GM06990 (cell line): Measurements from ENCODE around the gene AK9.
"Not testable (repeated sequence)": the region's sequence is repeated elsewhere in the genome, so short reads cannot be mapped to it uniquely, and the experiment has no call there.

Experiments
- DNase-seq: peaks from one replicate; pipeline ENCODE4 v3.0.0-alpha.2; 2011; ENCODE audit not compliant: insufficient read length; ENCODE audit errors: extremely low read depth
- H3K27me3 ChIP-seq: replicated peaks from 2 replicates; pipeline ENCODE4 v1.6.0; 2011; ENCODE audit warnings: low read length; ENCODE audit not compliant: control insufficient read depth, insufficient read depth
- H3K36me3 ChIP-seq: 2 replicates; pipeline ENCODE4 v1.5.1; 2011; ENCODE audit warnings: low read length; ENCODE audit not compliant: control insufficient read depth, insufficient read depth
- H3K4me3 ChIP-seq: replicated peaks from 2 replicates; pipeline ENCODE4 v1.5.1; 2011; ENCODE audit warnings: low read depth, mild to moderate bottlenecking, control low read depth, low read length
- CTCF ChIP-seq: IDR thresholded peaks from 2 replicates; pipeline ENCODE4 v1.5.1; 2011; ENCODE audit warnings: low read length, control low read depth, mild to moderate bottlenecking, inconsistent platforms; ENCODE audit not compliant: insufficient read depth, poor library complexity, severe bottlenecking

AK9 gene

GRCh38 chr6:109736273-109737025 is 45.4 kb upstream of the AK9 start:
- no peaks in the 10 kb centered on the region for H3K27me3 ChIP-seq
- H3K4me3 ChIP-seq = no peak overlapping the region
- H3K36me3 ChIP-seq = no peaks in the 10 kb centered on the region; the same call in 1 of the 2 replicates
- no peak for DNase-seq
- no peak for TF ChIP-seq CTCF

GRCh38 chr6:109725250-109725649 is 34.2 kb upstream of the AK9 start:
- not testable (repeated sequence) for H3K36me3 ChIP-seq, H3K4me3 ChIP-seq, DNase-seq, H3K27me3 ChIP-seq

- H3K36me3 ChIP-seq = no peaks in the 10 kb centered on the region; the same call in 1 of the 2 replicates
- TF ChIP-seq CTCF = no peak
- H3K27me3 ChIP-seq = no peaks in the 10 kb centered on the region
- no peak overlapping the region for H3K4me3 ChIP-seq
- no peak for DNase-seq
Observed at GRCh38 chr6:109722564-109723254, 31.7 kb upstream of the AK9 start.

GRCh38 chr6:109722011-109722410 is 31.0 kb upstream of the AK9 start:
- H3K36me3 ChIP-seq = no peaks in the 10 kb centered on the region; the same call in 1 of the 2 replicates
- no peaks in the 10 kb centered on the region for H3K27me3 ChIP-seq
- DNase-seq = no peak
- no peak overlapping the region for H3K4me3 ChIP-seq
- TF ChIP-seq CTCF = no peak

GRCh38 chr6:109720311-109720710 is 29.3 kb upstream of the AK9 start:
- no peak for DNase-seq
- Histone ChIP-seq H3K4me3 (no peak overlapping the region), H3K36me3 (no peaks in the 10 kb centered on the region; the same call in 1 of the 2 replicates), H3K27me3 (no peaks in the 10 kb centered on the region)
- no peak for TF ChIP-seq CTCF

- no peaks in the 10 kb centered on the region for H3K27me3 ChIP-seq
- H3K4me3 ChIP-seq = no peak overlapping the region
- H3K36me3 ChIP-seq = no peaks in the 10 kb centered on the region; the same call in 1 of the 2 replicates
- no peak for TF ChIP-seq CTCF
- DNase-seq = no peak
Observed at GRCh38 chr6:109718991-109719390, 28.0 kb upstream of the AK9 start.
